Activated CD4-positive, alpha-beta memory T cell treated with anti-CD3 and anti-CD28 coated beads for 36 hours (primary cell): Measurements from ENCODE around the gene DPEP2. TPM values are rescaled to one million over a fixed set of nuclear protein-coding genes. Genes with fewer than 3 reads are reported as not detected.

Experiments used
- CTCF ChIA-PET: fragments of 350-600 bp; sonication (Branson Sonifier 250); formaldehyde crosslinking; loops from one replicate; lab custom pipeline; 2021; ENCODE audit warnings: antibody characterized with exemption, inconsistent platforms; lab: Charles Lee
- POLR2A ChIA-PET: fragments of 350-600 bp; sonication (Branson Sonifier 250); formaldehyde crosslinking; loops from one replicate; lab custom pipeline; 2021; ENCODE audit warnings: antibody characterized with exemption; lab: Charles Lee
- DNase-seq: peaks from one replicate; pipeline ENCODE4 v3.0.0-alpha.2; 2020
- H3K27ac Mint-ChIP-seq: one replicate; pipeline ENCODE4 v1.8.0; 2021; ENCODE audit warnings: mixed read lengths
- H3K27me3 Mint-ChIP-seq: one replicate; pipeline ENCODE4 v1.8.0; 2021; ENCODE audit warnings: mixed read lengths
- H3K36me3 Mint-ChIP-seq: one replicate; pipeline ENCODE4 v1.8.0; 2021; ENCODE audit warnings: mixed read lengths
- H3K4me1 Mint-ChIP-seq: one replicate; pipeline ENCODE4 v1.8.0; 2021; ENCODE audit warnings: low read depth, mixed read lengths
- H3K4me3 Mint-ChIP-seq: one replicate; pipeline ENCODE4 v1.8.0; 2021; ENCODE audit warnings: mild to moderate bottlenecking, mixed read lengths
- H3K9me3 Mint-ChIP-seq: one replicate; pipeline ENCODE4 v1.8.0; 2021; ENCODE audit warnings: mixed read lengths
- intact Hi-C: fragments of 100-400 bp; cut with micrococcal nuclease; formaldehyde crosslinking; loops from one replicate; pipeline ENCODE4 v1.15.1; 2023
- total RNA-seq, 2 experiments: library from RNA; stranded (reverse); gene quantifications; one replicate each; pipeline ENCODE4 v1.2.3, GENCODE V29; 2021

DPEP2 gene
- total RNA-seq, 2 experiments from 2014 or later, result 3.9 to 5.3 TPM

- Mint-ChIP-seq H3K27me3 (no peaks in the 10 kb centered on the region), H3K4me3 (no peak overlapping the region), H3K27ac (no peak overlapping the region), H3K36me3 (no peaks in the 10 kb centered on the region), H3K9me3 (no peaks in the 10 kb centered on the region), H3K4me1 (peaks cover 19% of the 10 kb centered on the region)
- intact Hi-C loops, result no loop called here
- CTCF ChIA-PET, result no interaction called here
- DNase-seq, result no peak
- POLR2A ChIA-PET, result interaction anchor here (0.6 kb wide), 1 partner anchor 237 kb away, joined by 3 read pairs; no protein-coding TSS in a partner anchor
These were observed 9.8 kb downstream of the DPEP2 start for GRCh38 chr16:67989322-67990017.

GRCh38 chr16:67988675-67989074, 10.6 kb downstream of the DPEP2 start:
- CTCF ChIA-PET, result no interaction called here
- no peak for DNase-seq
- no peaks in the 10 kb centered on the region for H3K36me3 Mint-ChIP-seq
- H3K9me3 Mint-ChIP-seq, result no peaks in the 10 kb centered on the region
- H3K4me3 Mint-ChIP-seq, result no peak overlapping the region
- H3K27ac Mint-ChIP-seq, result no peak overlapping the region
- POLR2A ChIA-PET, result interaction anchor here (0.6 kb wide), 1 partner anchor 238 kb away, joined by 3 read pairs; no protein-coding TSS in a partner anchor
- intact Hi-C loops, result no loop called here
- no peaks in the 10 kb centered on the region for H3K27me3 Mint-ChIP-seq
- H3K4me1 Mint-ChIP-seq, result peaks cover 19% of the 10 kb centered on the region

DNA sequence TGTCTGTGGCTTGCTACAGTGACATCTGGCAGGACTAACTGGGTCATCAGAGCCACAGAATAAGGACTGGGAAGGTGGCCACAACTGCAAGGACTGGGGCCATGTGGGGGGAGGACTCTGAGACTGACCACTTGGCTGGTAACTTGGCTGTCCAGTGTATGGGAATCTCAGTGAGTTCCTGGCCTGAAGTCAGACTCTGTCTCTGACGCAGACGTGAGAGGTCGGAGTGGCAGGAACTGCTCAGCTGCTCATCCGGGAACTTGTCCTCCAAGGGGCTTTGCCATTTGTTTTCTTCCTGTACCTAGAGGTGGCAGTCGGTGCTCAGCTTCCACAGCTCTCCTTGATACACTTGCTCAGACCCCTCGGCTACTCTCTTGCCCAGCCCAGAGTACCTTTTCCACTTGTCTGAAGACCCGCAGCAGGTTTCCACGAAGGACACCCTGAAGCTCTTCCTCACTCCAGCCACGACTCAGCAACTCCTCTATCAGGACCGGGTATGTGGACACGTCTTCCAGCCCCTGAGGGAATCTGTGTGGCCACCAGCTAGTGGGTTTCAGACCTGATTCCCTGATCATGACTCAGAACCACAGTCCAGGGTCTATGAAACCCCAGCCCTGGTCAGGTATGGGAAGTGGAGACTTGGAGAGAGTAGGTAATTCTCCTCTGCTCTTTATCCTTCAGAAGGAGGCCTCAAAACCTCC, 11.7 kb downstream of the DPEP2 start:
- Mint-ChIP-seq H3K27ac (peak overlapping the region; percentile 5), H3K4me1 (peaks cover 23% of the 10 kb centered on the region), H3K9me3 (no peaks in the 10 kb centered on the region), H3K4me3 (no peak overlapping the region), H3K27me3 (no peaks in the 10 kb centered on the region), H3K36me3 (no peaks in the 10 kb centered on the region)
- ChIA-PET CTCF (interaction anchor here (1.2 to 2.0 kb wide), 3 partner anchors 53 to 276 kb away, joined by 3 to 5 read pairs (median 5); partner anchors contain the start of gene SLC7A6), POLR2A (no interaction called here)
- intact Hi-C loops, result no loop called here
- no peak for DNase-seq

DNA sequence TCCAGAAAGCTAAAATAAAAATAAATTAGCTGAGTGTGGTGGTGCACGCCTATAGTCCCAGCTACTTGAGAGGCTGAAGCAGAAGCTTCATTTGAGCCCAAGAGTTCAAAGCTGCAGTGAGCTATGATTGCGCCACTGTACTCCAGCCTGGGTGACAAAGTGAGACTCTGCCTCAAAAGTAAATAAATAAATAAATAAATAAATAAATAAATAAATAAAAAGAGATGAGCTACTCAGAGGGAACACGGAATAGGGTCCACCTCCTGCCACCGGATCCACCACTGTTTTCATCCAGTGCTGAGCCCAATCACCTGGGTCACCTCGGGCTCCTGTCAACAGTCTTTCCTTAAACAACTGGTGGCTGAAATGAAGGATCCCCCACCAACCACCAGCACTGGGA, 12.3 kb downstream of the DPEP2 start:
- Mint-ChIP-seq H3K27ac (no peak overlapping the region), H3K27me3 (no peaks in the 10 kb centered on the region), H3K36me3 (no peaks in the 10 kb centered on the region), H3K9me3 (no peaks in the 10 kb centered on the region), H3K4me3 (no peak overlapping the region), H3K4me1 (peaks cover 22% of the 10 kb centered on the region)
- CTCF ChIA-PET, result interaction anchor here (1.2 to 2.0 kb wide), 3 partner anchors 54 to 277 kb away, joined by 3 to 5 read pairs (median 5); partner anchors contain the start of gene SLC7A6
- POLR2A ChIA-PET, result no interaction called here
- intact Hi-C loops, result no loop called here
- no peak for DNase-seq

GRCh38 chr16:67982011-67982696, 17.1 kb downstream of the DPEP2 start:
- no peaks in the 10 kb centered on the region for H3K27me3 Mint-ChIP-seq
- H3K36me3 Mint-ChIP-seq, result no peaks in the 10 kb centered on the region
- H3K27ac Mint-ChIP-seq, result no peak overlapping the region
- DNase-seq, result no peak
- peaks cover 22% of the 10 kb centered on the region for H3K4me1 Mint-ChIP-seq
- intact Hi-C loops, result loop anchor here (5.0 kb wide), 1 partner anchor 45 kb away; the partner anchor contains the start of gene PSMB10
- H3K9me3 Mint-ChIP-seq, result no peaks in the 10 kb centered on the region
- POLR2A ChIA-PET, result no interaction called here
- H3K4me3 Mint-ChIP-seq, result no peak overlapping the region
- CTCF ChIA-PET, result interaction anchor here (1.1 to 1.6 kb wide), 4 partner anchors 10 to 282 kb away, joined by 3 to 4 read pairs (median 3); partner anchors contain the start of gene SLC7A6

DNA sequence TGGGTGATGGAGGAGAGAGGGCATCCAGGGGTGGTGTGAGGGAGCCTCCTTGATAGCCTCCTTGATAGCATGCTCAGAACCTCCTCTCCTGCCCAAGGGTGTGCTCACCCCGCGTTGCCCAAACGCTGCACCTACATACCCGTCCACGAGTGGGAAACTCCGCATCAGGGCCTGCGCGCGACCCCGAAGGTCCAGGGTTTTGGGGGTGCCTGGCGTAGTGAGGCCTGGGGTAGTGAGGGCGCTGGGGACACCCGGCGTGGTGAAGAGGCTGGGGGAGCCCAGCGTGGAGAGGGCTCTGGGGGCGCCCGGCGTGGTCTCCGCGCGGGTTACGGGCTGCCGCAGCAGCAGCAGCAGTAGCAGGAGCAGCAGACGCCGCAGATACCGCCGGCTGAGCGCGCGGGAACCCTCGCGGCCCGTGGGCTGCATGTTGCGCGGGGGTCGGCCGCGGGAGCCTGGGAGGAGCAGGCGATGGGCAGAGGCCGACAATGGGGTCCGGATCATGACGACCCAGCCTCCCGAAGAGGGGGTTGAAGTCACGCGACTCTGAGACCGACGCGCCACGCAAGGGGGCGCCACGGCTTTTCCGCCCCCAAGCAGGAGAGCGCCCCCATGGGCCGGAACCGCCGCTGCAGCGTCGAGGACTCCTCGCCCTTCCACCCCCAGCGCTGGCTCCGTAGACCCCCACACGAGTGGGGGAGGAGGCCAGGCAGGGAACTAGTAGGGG, 19.2 kb downstream of the DPEP2 start, which contains the start of gene DPEP3:
Gene DPEP3 (minus strand): TSS at position 545 of the 724 bp plus-strand sequence. CDS start 119 bp downstream, at position 426.
- Mint-ChIP-seq H3K36me3 (no peaks in the 10 kb centered on the region), H3K4me1 (peaks cover 22% of the 10 kb centered on the region), H3K4me3 (no peak within 1 kb of the TSS), H3K27me3 (no peaks in the 10 kb centered on the region), H3K9me3 (no peaks in the 10 kb centered on the region), H3K27ac (no peak within 1 kb of the TSS)
- intact Hi-C loops, result loop anchor here (5.0 kb wide), 1 partner anchor 43 kb away; the partner anchor contains the start of gene PSMB10
- no peak for DNase-seq
- POLR2A ChIA-PET, result no interaction called here
- CTCF ChIA-PET, result interaction anchor here (1.1 to 1.6 kb wide), 2 partner anchors 11 to 96 kb away, joined by 3 to 5 read pairs; no protein-coding TSS in a partner anchor

DNA sequence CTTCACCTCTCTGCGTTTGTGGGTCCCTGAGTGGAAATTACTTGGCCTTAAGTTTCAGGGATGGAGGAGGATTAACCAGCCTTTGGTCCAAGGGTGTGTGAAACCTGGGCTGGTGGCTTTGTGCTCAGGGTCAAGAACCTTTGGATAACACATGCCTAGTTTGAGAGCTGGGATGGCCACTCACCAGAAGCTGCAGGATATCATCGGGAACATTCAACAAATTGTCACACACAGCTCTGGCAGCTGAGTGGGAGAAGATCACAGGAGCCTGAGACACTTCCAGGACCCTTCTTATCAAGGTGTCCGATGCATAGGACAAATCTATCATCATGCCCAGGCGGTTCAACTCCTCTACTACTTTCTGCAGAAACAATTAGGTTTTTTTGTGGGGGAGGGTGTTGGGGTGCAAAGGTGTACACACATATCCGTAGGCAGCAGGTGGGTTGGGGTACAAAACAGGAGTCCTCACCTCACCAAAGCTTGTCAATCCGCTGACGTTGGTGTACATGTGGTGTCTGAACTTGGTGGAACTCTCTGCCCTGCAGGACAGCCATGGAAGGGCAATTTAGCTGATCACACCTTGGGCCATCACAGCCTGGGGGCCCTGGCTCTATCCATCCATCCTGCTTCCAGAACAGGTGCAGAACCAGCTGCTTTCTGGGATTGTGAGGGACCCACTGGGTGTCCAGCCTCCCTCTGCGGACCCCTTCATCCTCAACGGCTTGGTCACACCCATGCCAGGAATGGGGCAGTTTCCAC, 21.6 kb downstream of the DPEP2 start:
- no peaks in the 10 kb centered on the region for H3K36me3 Mint-ChIP-seq
- ChIA-PET CTCF (interaction anchor here (0.6 kb wide), 1 partner anchor 86 kb away, joined by 3 read pairs; no protein-coding TSS in a partner anchor), POLR2A (no interaction called here)
- no peak overlapping the region for H3K27ac Mint-ChIP-seq
- no peaks in the 10 kb centered on the region for H3K27me3 Mint-ChIP-seq
- intact Hi-C loops, result no loop called here
- H3K9me3 Mint-ChIP-seq, result no peaks in the 10 kb centered on the region
- DNase-seq, result no peak
- peaks cover 3% of the 10 kb centered on the region for H3K4me1 Mint-ChIP-seq
- no peak overlapping the region for H3K4me3 Mint-ChIP-seq

GRCh38 chr16:67977005-67977404, 22.3 kb downstream of the DPEP2 start:
- intact Hi-C loops, result no loop called here
- no peak overlapping the region for H3K4me3 Mint-ChIP-seq
- no peaks in the 10 kb centered on the region for H3K9me3 Mint-ChIP-seq
- H3K36me3 Mint-ChIP-seq, result no peaks in the 10 kb centered on the region
- no peak for DNase-seq
- no peaks in the 10 kb centered on the region for H3K27me3 Mint-ChIP-seq
- ChIA-PET CTCF (no interaction called here), POLR2A (no interaction called here)
- no peaks in the 10 kb centered on the region for H3K4me1 Mint-ChIP-seq
- H3K27ac Mint-ChIP-seq, result no peak overlapping the region

- Mint-ChIP-seq H3K9me3 (no peaks in the 10 kb centered on the region), H3K27me3 (no peaks in the 10 kb centered on the region), H3K4me3 (no peak overlapping the region), H3K27ac (no peak overlapping the region), H3K36me3 (no peaks in the 10 kb centered on the region), H3K4me1 (no peaks in the 10 kb centered on the region)
- intact Hi-C loops, result no loop called here
- DNase-seq, result no peak
- ChIA-PET CTCF (interaction anchor here (1.2 kb wide), 1 partner anchor 92 kb away, joined by 5 read pairs; no protein-coding TSS in a partner anchor), POLR2A (no interaction called here)
These were observed 23.1 kb downstream of the DPEP2 start for GRCh38 chr16:67976205-67976604.

GRCh38 chr16:67975321-67976105, 23.8 kb downstream of the DPEP2 start:
- Mint-ChIP-seq H3K36me3 (no peaks in the 10 kb centered on the region), H3K27me3 (no peaks in the 10 kb centered on the region), H3K4me3 (no peak overlapping the region), H3K27ac (no peak overlapping the region), H3K4me1 (no peaks in the 10 kb centered on the region), H3K9me3 (no peaks in the 10 kb centered on the region)
- no peak for DNase-seq
- intact Hi-C loops, result no loop called here
- POLR2A ChIA-PET, result no interaction called here
- CTCF ChIA-PET, result interaction anchor here (1.1 to 1.2 kb wide), 2 partner anchors 65 to 92 kb away, joined by 3 to 5 read pairs; no protein-coding TSS in a partner anchor
